HTR-8/SVneo (cell line): Measurements from ENCODE around the gene ZNF674.
"Not testable (repeated sequence)": the region's sequence is repeated elsewhere in the genome, so short reads cannot be mapped to it uniquely, and the experiment has no call there.

Experiments
- DNase-seq: peaks from one replicate; pipeline ENCODE4 v3.0.0; 2011; ENCODE audit warnings: low spot score, mixed read lengths; ENCODE audit not compliant: insufficient read length
- FAIRE-seq: peaks from 2 replicates; lab custom pipeline; 2011; peaks lifted over from hg19 to GRCh38; lab: Jason Lieb, UNC

Gene ZNF674

DNA sequence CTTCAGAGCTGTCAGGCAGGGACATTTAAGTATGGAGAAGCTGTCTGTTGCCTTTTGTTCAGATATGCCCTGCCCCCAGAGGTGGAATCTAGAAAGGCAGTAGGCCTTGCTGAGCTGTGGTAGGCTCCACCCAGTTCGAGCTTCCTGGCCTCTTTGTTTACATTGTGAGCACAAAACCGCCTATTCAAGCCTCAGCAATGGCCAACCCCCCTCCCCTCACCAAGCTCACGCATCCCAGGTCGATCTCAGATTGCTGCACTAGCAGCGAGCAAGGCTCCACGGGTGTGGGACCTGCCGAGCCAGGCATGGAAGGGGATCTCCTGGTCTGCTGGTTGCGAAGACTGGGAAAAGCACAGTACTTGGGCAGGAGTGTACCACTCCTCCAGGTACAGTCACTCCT lies 59.3 kb downstream of the ZNF674 start:
- DNase-seq (no peak), FAIRE-seq (no peak)

DNA sequence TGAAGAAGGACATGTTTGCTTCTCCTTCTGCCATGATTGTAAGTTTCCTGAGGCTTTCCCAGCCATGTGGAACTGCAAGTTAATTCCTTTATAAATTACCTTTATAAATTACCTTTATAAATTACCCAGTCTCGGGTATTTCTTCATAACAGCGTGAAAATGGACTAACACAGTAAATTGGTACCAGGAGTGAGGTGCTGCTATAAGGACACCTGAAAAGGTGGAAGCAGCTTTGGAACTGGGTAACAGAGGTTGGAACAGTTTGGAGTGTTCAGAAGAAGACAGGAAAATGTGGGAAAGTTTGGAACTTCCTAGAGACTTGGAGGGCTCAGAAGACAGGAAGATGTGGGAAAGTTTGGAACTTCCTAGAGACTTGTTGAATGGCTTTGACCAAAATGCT lies 66.6 kb downstream of the ZNF674 start:
- FAIRE-seq, DNase-seq: not testable (repeated sequence)

DNA sequence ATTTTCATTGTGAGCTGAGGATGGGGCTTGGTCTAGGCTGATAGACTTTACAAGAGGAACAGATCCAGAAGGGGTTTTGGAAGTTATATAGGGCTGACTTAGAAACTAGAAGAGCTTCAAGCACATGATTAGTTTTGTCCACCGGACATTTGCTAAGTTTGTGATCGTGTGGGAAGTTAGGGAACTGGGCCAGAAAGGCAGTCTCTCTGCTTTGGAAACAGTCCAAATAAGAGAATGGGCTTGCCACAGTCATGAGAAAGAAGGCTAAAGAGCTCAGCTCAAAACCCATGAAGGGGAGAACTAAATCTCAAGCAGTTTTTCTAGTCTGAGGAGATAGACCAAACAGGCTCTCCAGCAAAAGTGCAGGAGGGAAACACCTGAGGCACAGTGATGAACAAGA lies 67.8 kb downstream of the ZNF674 start:
- FAIRE-seq, result no peak
- no peak for DNase-seq

DNA sequence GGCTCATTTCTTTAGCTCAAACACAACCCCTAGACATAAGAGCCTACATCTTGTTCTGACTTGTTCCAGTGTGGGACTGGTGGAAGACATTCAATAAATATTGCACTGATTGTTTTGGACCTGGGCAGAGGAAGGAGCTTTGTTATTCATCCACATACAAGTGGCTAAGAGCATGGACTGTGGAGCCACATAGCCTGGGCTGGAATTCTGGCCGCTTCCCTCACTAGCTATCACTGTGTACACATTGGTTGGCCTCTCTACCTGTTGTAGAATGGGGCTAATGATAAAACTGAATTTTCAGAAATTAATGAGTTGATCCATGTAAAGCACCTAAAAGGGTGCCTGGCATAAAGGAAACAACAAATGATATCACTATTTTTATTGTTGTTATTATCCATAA lies 80.0 kb downstream of the ZNF674 start:
- no peak for DNase-seq
- FAIRE-seq, result no peak

DNA sequence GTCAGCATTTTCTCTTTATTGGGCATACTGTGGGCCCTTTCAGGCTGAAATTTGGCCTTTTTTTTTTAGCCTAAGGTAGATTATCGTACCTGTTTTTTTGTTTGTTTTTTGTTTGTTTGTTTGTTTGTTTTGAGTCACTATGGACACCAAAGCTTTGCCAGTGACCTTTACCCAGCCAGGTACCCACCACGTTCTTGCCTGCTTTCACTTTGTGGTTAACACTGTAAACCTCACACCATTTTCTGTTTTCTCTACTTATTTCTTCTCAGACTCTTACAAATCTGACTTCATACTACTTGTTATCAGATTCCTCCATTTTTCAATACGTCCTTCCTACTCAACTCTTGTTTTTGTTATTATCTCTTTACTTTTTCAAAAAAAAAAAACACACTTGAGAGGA lies 81.5 kb downstream of the ZNF674 start:
- FAIRE-seq, result no peak
- DNase-seq, result no peak

DNA sequence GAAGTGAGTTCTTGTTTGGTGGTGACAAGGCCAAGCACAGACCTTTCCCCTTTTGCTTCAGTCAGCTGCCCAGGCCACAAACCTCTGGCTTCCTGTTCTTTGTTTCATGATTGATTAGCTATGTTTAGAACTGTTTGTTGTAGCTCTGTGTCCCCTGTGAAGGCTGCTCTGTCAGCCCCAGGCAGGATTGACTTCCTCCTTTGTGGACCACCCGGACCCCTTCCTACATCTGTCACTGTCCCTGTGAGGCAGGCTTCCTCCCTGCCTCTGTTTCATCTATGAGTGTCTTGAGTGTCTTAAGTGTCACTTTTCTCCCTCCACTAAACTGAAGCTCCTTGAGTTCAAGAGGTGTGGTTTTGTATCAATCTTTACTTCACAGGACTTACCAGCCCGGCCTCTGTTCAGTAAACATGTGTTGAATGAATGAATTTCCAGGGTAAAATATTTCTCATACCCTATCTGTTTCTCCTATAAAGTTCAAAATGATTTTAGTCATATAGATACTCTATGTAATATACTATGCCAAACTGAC lies 83.5 kb downstream of the ZNF674 start:
- no peak for DNase-seq
- FAIRE-seq, result no peak

DNA sequence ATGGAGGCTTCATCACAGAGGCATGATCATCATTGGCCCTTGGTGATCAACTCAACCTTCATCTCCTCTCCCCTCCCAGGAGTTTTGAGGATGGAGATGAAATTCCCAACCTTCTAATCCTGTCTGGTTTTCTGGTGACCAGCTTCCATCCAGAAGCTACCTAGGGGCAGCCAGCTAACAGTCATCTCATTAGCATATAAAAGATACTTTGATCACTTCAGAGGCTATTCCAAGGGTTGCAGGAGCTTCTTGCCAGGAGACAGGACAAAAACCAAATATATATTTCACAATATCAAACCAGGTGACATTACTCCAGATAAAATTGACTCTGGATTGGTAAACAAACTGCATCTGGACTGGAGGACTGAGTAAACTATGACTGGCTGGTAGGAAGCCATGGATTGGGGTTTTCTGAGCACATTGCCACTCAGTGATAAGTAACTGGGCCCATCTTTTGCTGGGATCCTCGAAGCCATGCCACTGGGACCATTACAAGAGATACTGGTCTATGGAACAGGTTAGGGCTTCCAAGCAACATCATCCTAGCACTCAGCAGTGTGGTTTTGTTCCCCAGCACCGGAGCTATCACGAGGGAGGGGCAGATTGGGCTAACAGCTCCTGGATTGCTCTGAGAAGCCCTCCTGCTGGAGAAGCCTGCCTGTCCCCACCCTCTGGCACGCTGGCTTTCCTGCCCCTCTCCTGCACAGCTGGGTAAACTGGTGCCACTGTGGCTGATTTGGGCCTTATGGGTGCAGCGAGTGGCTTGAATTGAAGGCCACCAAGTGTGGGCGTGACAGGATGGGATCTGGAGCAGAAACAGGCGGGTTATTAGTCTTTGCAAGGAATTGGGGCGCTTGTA lies 84.2 kb downstream of the ZNF674 start:
- not testable (repeated sequence) for FAIRE-seq, DNase-seq

DNA sequence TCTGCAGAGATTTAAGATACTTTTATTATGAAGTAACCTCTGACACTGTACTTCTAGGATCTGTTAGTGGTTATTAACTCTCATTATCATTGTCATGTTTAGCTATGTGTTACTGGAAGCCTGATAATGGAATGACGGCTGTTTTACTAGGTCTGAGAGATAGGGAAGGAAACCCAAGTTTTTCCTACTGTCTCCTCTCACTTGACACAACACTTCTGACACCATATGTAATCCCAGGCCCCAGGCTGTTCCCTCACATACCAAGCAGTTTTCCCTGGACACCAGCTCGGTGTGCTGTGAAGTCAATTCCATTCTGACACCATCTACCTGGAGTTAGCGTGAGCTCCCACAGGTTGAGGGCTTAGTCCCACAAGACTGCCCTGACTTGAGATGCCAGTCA lies 85.6 kb downstream of the ZNF674 start:
- DNase-seq (no peak), FAIRE-seq (no peak)

DNA sequence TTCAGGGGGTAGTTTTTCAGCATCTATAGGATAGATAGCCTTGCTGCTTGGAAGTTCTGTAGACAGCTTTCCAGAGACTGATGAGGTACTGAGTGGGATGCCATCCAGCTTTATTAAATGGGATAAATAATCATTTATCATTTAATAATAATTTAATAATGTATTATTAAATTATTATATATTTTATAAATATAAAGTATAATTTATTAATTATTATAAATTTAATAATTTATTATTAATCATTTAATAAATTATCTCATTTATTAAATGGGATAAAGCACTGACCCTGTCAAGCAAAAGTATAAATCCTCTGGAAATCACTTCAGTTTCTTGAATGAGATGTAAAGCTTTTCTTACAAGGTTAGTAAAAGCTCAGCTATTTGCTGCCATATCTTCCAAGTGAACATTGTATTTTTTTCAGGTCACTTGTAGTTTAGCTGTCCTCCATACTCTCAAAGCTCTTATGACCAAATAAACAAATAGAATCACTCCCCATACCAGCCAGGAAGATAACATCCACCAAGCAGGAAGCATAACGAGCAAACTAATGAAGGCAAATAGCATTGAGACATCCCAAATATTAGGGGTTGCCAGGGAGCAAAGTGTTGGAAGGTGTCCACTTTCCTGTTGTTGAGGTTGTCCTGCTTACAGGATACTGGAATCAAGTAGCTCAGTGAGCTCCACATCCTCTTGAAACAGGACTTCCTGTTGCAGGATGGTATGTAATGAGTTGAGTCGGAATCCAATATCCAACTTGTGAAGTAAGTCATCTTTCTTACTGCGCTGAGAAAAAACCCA lies 88.9 kb downstream of the ZNF674 start:
- FAIRE-seq, result no peak
- no peak for DNase-seq
